GF-D8 (cell line): ENCODE measurements around the gene LSM3.

Source experiments
- DNase-seq: peaks from one replicate; lab custom pipeline; 2025; lab: John Stamatoyannopoulos, UW

The LSM3 gene

GRCh38 chr3:14157951-14158350, 20.7 kb upstream of the LSM3 start:
- DNase-seq: no peak

- DNase-seq: no peak
Measured at GRCh38 chr3:14158370-14158769, 20.2 kb upstream of the LSM3 start.

- no peak for DNase-seq
Measured at GRCh38 chr3:14159426-14159825, 19.2 kb upstream of the LSM3 start.

GRCh38 chr3:14161282-14161681, 17.3 kb upstream of the LSM3 start:
- no peak for DNase-seq

GRCh38 chr3:14162178-14162577, 16.4 kb upstream of the LSM3 start:
- DNase-seq: no peak

- no peak for DNase-seq
Measured at GRCh38 chr3:14166877-14167603, 11.6 kb upstream of the LSM3 start.

- DNase-seq: no peak
Measured at GRCh38 chr3:14169435-14169834, 9.2 kb upstream of the LSM3 start.

- DNase-seq: no peak
Measured at GRCh38 chr3:14169871-14170270, 8.7 kb upstream of the LSM3 start.

- DNase-seq: no peak
Measured at GRCh38 chr3:14170531-14171159, 8.0 kb upstream of the LSM3 start.

- no peak for DNase-seq
Measured at GRCh38 chr3:14172496-14172895, 6.1 kb upstream of the LSM3 start.

- DNase-seq: no peak
Measured at GRCh38 chr3:14174483-14174882, 4.1 kb upstream of the LSM3 start.

- peak; percentile 58 for DNase-seq
Measured at GRCh38 chr3:14175383-14176037, 3.1 kb upstream of the LSM3 start.

GRCh38 chr3:14177580-14178246, 904 bp upstream of the LSM3 start:
- no peak for DNase-seq

GRCh38 chr3:14179114-14179465, 473 bp downstream of the LSM3 start:
- DNase-seq: no peak

- DNase-seq: no peak
Measured at GRCh38 chr3:14179795-14180194, 1.2 kb downstream of the LSM3 start.

- DNase-seq: no peak
Measured at GRCh38 chr3:14181253-14181652, 2.6 kb downstream of the LSM3 start.

- DNase-seq: no peak
Measured at GRCh38 chr3:14183015-14183577, 4.5 kb downstream of the LSM3 start.

- no peak for DNase-seq
Measured at GRCh38 chr3:14186854-14187458, 8.3 kb downstream of the LSM3 start.

- DNase-seq: no peak
Measured at GRCh38 chr3:14188041-14188754, 9.6 kb downstream of the LSM3 start.

GRCh38 chr3:14194865-14195264, 16.2 kb downstream of the LSM3 start:
- no peak for DNase-seq

GRCh38 chr3:14199641-14200040, 21.0 kb downstream of the LSM3 start:
- no peak for DNase-seq
